AG08396 (cell line): Measurements from ENCODE around the gene CARHSP1.
"Not testable (repeated sequence)": the region's sequence is repeated elsewhere in the genome, so short reads cannot be mapped to it uniquely, and the experiment has no call there.

ENCODE experiments used
- DNase-seq: peaks from one replicate; pipeline ENCODE4 v3.0.0; 2012; ENCODE audit warnings: low spot score, mixed read lengths

CARHSP1 gene

GRCh38 chr16:8872071-8872470 lies 3.3 kb upstream of the CARHSP1 start:
- DNase-seq, result no peak

GRCh38 chr16:8869988-8870241 lies 1.1 kb upstream of the CARHSP1 start:
- not testable (repeated sequence) for DNase-seq

GRCh38 chr16:8869212-8869987 lies 594 bp upstream of the CARHSP1 start:
- no peak for DNase-seq

- DNase-seq, result no peak
Measured at GRCh38 chr16:8867932-8868415, 832 bp downstream of the CARHSP1 start.

GRCh38 chr16:8867216-8867931 lies 1.4 kb downstream of the CARHSP1 start:
- no peak for DNase-seq

- DNase-seq, result no peak
Measured at GRCh38 chr16:8866884-8867215, 2.0 kb downstream of the CARHSP1 start.

- no peak for DNase-seq
Measured at GRCh38 chr16:8866118-8866883, 2.5 kb downstream of the CARHSP1 start.

- DNase-seq, result no peak
Measured at GRCh38 chr16:8865145-8865882, 3.5 kb downstream of the CARHSP1 start.

GRCh38 chr16:8864480-8865110 lies 4.2 kb downstream of the CARHSP1 start:
- DNase-seq, result no peak

GRCh38 chr16:8863594-8864424 lies 5.0 kb downstream of the CARHSP1 start:
- DNase-seq, result no peak

- DNase-seq, result no peak
Measured at GRCh38 chr16:8862309-8863130, 6.3 kb downstream of the CARHSP1 start.

GRCh38 chr16:8861563-8862308 lies 7.1 kb downstream of the CARHSP1 start:
- no peak for DNase-seq

GRCh38 chr16:8859913-8860881 lies 8.6 kb downstream of the CARHSP1 start:
- DNase-seq, result peak; percentile 59

- DNase-seq, result no peak
Measured at GRCh38 chr16:8858994-8859912, 9.6 kb downstream of the CARHSP1 start.

- no peak for DNase-seq
Measured at GRCh38 chr16:8855972-8856371, 12.8 kb downstream of the CARHSP1 start.

- DNase-seq, result no peak
Measured at GRCh38 chr16:8855051-8855786, 13.6 kb downstream of the CARHSP1 start.
